ENCODE measurements around the gene MUC3A. TPM values are rescaled to one million over a fixed set of nuclear protein-coding genes. Genes with fewer than 3 reads are reported as not detected.

Gene MUC3A
- total and polyA plus RNA-seq, 2 of the 8 experiments (the other 6 are each of a cell fraction or from before 2014, with no cell fraction given) = 15.4 to 43.9 TPM

GRCh38 chr7:100957832-100958421 lies 8.6 kb downstream of the MUC3A start:
- Histone ChIP-seq H3K9ac (replicated peaks in 1 of 4; ENCODE audit: extremely low read depth in 1 of 4, low read depth in 3 of 4, low read length in 3 of 4) (no peak overlapping the region), H2BK20ac (ENCODE audit: low read length) (peak overlapping the region; percentile 67; the same call in 1 of the 2 replicates), H2BK120ac (replicated peaks; ENCODE audit: low read depth, low read length) (no peak overlapping the region), H3K4me2 (ENCODE audit: insufficient read depth in 1 of 2, low read depth in 2 of 2, low read length in 2 of 2) (no peak overlapping the region), H3K9me3 (ENCODE audit: insufficient read depth in 2 of 2, low read depth in 1 of 2, low read length in 1 of 2) (peaks cover 0 to 6% of the 10 kb centered on the region in 2 experiments; a peak in 1 of 4 replicates), H2BK5ac (ENCODE audit: low read depth, low read length) (peak overlapping the region; percentile 72; the same call in 1 of the 2 replicates), H4K91ac (replicated peaks; ENCODE audit: insufficient read length, low read length) (no peak overlapping the region), H3K79me2 (ENCODE audit: control insufficient read depth in 1 of 2, insufficient read depth in 2 of 2, low read length in 2 of 2) (peaks cover 0 to 5% of the 10 kb centered on the region in 2 experiments; a peak in 2 of 4 replicates), H3K14ac (ENCODE audit: insufficient read length) (no peak overlapping the region), H2BK12ac (ENCODE audit: low read depth, low read length) (no peak overlapping the region), H3K36me3 (ENCODE audit: control insufficient read depth in 2 of 4, insufficient read depth in 4 of 4, low read length in 3 of 4) (peaks cover 0 to 4% (median 0%) of the 10 kb centered on the region in 4 experiments; a peak in 2 of 8 replicates), H3K27ac (ENCODE audit: low read depth, low read length) (no peak overlapping the region), H3K23me2 (ENCODE audit: low read depth, low read length) (peaks cover 20% of the 10 kb centered on the region), H3K27me3 (replicated peaks in 1 of 4; ENCODE audit: control insufficient read depth in 3 of 4, extremely low read depth in 1 of 4, insufficient read depth in 3 of 4, low read length in 3 of 4) (peaks cover 0 to 2% (median 0%) of the 10 kb centered on the region in 4 experiments; a peak in 1 of 7 replicates), H4K8ac (ENCODE audit: extremely low read depth, insufficient read depth, low read length) (no peak overlapping the region), H2AFZ (ENCODE audit: low read length) (no peak overlapping the region), H2AK5ac (ENCODE audit: low read depth, low read length) (peak overlapping the region; percentile 92; the same call in 1 of the 2 replicates), H3K18ac (ENCODE audit: extremely low read depth, low read length) (no peak overlapping the region), H3K23ac (ENCODE audit: insufficient read length) (no peak overlapping the region), H4K5ac (ENCODE audit: insufficient read length, low read depth, low read length) (no peak overlapping the region), H3K4me1 (replicated peaks in 1 of 4; ENCODE audit: control insufficient read depth in 3 of 4, insufficient read depth in 4 of 4, low read length in 3 of 4) (no peaks in the 10 kb centered on the region), H3K4me3 (ENCODE audit: extremely low read depth in 1 of 4, insufficient read depth in 2 of 4, low read depth in 3 of 4, low read length in 4 of 4) (no peak overlapping the region), H2BK15ac (ENCODE audit: low read length) (peak overlapping the region; percentile 92; the same call in 1 of the 2 replicates), H3K56ac (replicated peaks; ENCODE audit: insufficient read length, low read depth, low read length) (no peak overlapping the region), H3K4ac (replicated peaks; ENCODE audit: insufficient read length, low read depth, low read length) (no peak overlapping the region), H3K79me1 (ENCODE audit: low read depth, low read length) (peaks cover 7% of the 10 kb centered on the region), H4K20me1 (replicated peaks in 1 of 2; ENCODE audit: control insufficient read depth in 1 of 2, insufficient read depth in 2 of 2, low read length in 2 of 2) (peaks cover 0 to 5% of the 10 kb centered on the region in 2 experiments)
- DNase-seq (ENCODE audit: low read depth in 1 of 2, low spot score in 2 of 2) (no peak), FAIRE-seq (no peak)
- TF ChIP-seq JUND (IDR thresholded peaks at IDR 0.05; ENCODE audit: low read length) = no peak
- 0 out of 2 replicates have a peak, but pooled peaks have one; percentile 74 for TF ChIP-seq CBX8 (IDR thresholded peaks at IDR 0.05; ENCODE audit: borderline replicate concordance, low read depth, low read length)
- POLR2A ChIA-PET (ENCODE audit: partially characterized antibody) = interaction anchor here (0.7 to 1.7 kb wide), 7 partner anchors 9 to 158 kb away, joined by 3 to 6 read pairs (median 3); partner anchors contain the start of genes MUC3A, SRRT and UFSP1
- CTCF ChIA-PET (ENCODE audit: partially characterized antibody) = interaction anchor here (0.7 to 2.1 kb wide), 18 partner anchors 8 to 203 kb away, joined by 3 to 11 read pairs (median 5); partner anchors contain the start of genes ACHE, MUC12 and MUC3A
- 60% methylated on average over 12 of the region's 12 CpGs; no CpG with 5 or more reads in 1 of the 2 experiments for WGBS, 2 experiments (ENCODE audit: extremely low coverage in 1 of 2, insufficient coverage in 1 of 2, insufficient read length in 1 of 2, insufficient replicate concordance in 2 of 2, low coverage in 1 of 2, low lambda C conversion rate in 2 of 2, missing lambda C conversion rate in 1 of 2)

Measured in H1 (cell line).